Activated T-cell treated with anti-CD3 and anti-CD28 coated beads for 24 hours (primary cell): ENCODE measurements around the gene CR1.
"Not testable (repeated sequence)": the region's sequence is repeated elsewhere in the genome, so short reads cannot be mapped to it uniquely, and the experiment has no call there.

Source experiments
- DNase-seq: peaks from one replicate; pipeline ENCODE4 v3.0.0-alpha.2; 2020; ENCODE audit warnings: low read depth

CR1 gene

GRCh38 chr1:207495801-207496792 is at the start of gene CR1:
TSS of gene CR1 (plus strand) at chr1:207496157. CDS start at chr1:207496268, 111 bp downstream.
- DNase-seq, result peak; percentile 12

- no peak for DNase-seq
Measured at GRCh38 chr1:207453710-207454045, 42.3 kb upstream of the CR1 start.

- DNase-seq, result peak; percentile 45
Measured at GRCh38 chr1:207454046-207454964, 41.7 kb upstream of the CR1 start, which contains the start of gene CR2. TSS of gene CR2 (plus strand) at chr1:207454328. CDS start at chr1:207454419, 91 bp downstream.

GRCh38 chr1:207455183-207455754 is 40.7 kb upstream of the CR1 start:
- no peak for DNase-seq

GRCh38 chr1:207458414-207458813 is 37.5 kb upstream of the CR1 start:
- DNase-seq, result no peak

- no peak for DNase-seq
Measured at GRCh38 chr1:207459008-207459407, 36.9 kb upstream of the CR1 start.

- no peak for DNase-seq
Measured at GRCh38 chr1:207461649-207462048, 34.3 kb upstream of the CR1 start.

- no peak for DNase-seq
Measured at GRCh38 chr1:207462535-207462934, 33.4 kb upstream of the CR1 start.

GRCh38 chr1:207463021-207463420 is 32.9 kb upstream of the CR1 start:
- DNase-seq, result no peak

- DNase-seq, result no peak
Measured at GRCh38 chr1:207463571-207463970, 32.4 kb upstream of the CR1 start.

GRCh38 chr1:207470927-207471326 is 25.0 kb upstream of the CR1 start:
- DNase-seq, result no peak

GRCh38 chr1:207474210-207474609 is 21.7 kb upstream of the CR1 start:
- DNase-seq, result no peak

- no peak for DNase-seq
Measured at GRCh38 chr1:207486198-207486597, 9.8 kb upstream of the CR1 start.

- DNase-seq, result no peak
Measured at GRCh38 chr1:207487636-207488035, 8.3 kb upstream of the CR1 start.

GRCh38 chr1:207493212-207493611 is 2.7 kb upstream of the CR1 start:
- no peak for DNase-seq

GRCh38 chr1:207494171-207494570 is 1.8 kb upstream of the CR1 start:
- no peak for DNase-seq

GRCh38 chr1:207495281-207495680 is 676 bp upstream of the CR1 start:
- DNase-seq, result not testable (repeated sequence)

- no peak for DNase-seq
Measured at GRCh38 chr1:207497941-207498340, 2.0 kb downstream of the CR1 start.

- peak; percentile 54 for DNase-seq
Measured at GRCh38 chr1:207499573-207499972, 3.6 kb downstream of the CR1 start.

GRCh38 chr1:207500306-207500705 is 4.3 kb downstream of the CR1 start:
- DNase-seq, result no peak

GRCh38 chr1:207501071-207501470 is 5.1 kb downstream of the CR1 start:
- no peak for DNase-seq

- no peak for DNase-seq
Measured at GRCh38 chr1:207502726-207503125, 6.8 kb downstream of the CR1 start.
